Type B pancreatic cell (in vitro differentiated cells): ENCODE measurements around the gene MDM1. TPM values are rescaled to one million over a fixed set of nuclear protein-coding genes. Genes with fewer than 3 reads are reported as not detected.

ENCODE experiments used
- DNase-seq: peaks from one replicate; pipeline ENCODE4 v3.0.0; 2021; ENCODE audit warnings: mixed read lengths; ENCODE audit not compliant: unreplicated experiment; ENCODE audit errors: extremely low spot score
- H3K27ac Mint-ChIP-seq: 2 replicates; pipeline ENCODE4 v1.8.0; 2021; ENCODE audit warnings: mild to moderate bottlenecking, mixed read lengths
- H3K27me3 Mint-ChIP-seq: 2 replicates; pipeline ENCODE4 v1.8.0; 2021; ENCODE audit warnings: mixed read lengths
- H3K36me3 Mint-ChIP-seq: 2 replicates; pipeline ENCODE4 v1.8.0; 2021; ENCODE audit warnings: mixed read lengths
- H3K4me1 Mint-ChIP-seq: one replicate; pipeline ENCODE4 v1.8.0; 2021; ENCODE audit warnings: mixed read lengths; ENCODE audit not compliant: unreplicated experiment
- H3K4me3 Mint-ChIP-seq: 2 replicates; pipeline ENCODE4 v1.8.0; 2021; ENCODE audit warnings: mild to moderate bottlenecking, mixed read lengths
- H3K9me3 Mint-ChIP-seq: 2 replicates; pipeline ENCODE4 v1.8.0; 2021; ENCODE audit warnings: mixed read lengths
- CTCF ChIP-seq: fragments of 200-600 bp; sonication (generic); conservative IDR thresholded peaks from 2 replicates; pipeline ENCODE4 v1.5.0; 2021; ENCODE audit warnings: antibody characterized with exemption, mild to moderate bottlenecking
- total RNA-seq: library from RNA; stranded (reverse); gene quantifications from 2 replicates; pipeline ENCODE4 v1.2.1, GENCODE V29; 2021; ENCODE audit warnings: low replicate concordance

The MDM1 gene
- total RNA-seq, 1 donor from 2014 or later: 24.0 TPM

GRCh38 chr12:68327896-68328295 lies 4.3 kb downstream of the MDM1 start:
- no peak for DNase-seq
- no peaks in the 10 kb centered on the region for H3K27me3 Mint-ChIP-seq
- peaks cover 25% of the 10 kb centered on the region for H3K36me3 Mint-ChIP-seq
- H3K27ac Mint-ChIP-seq: no peak overlapping the region
- peak overlapping the region; percentile 40 for H3K4me3 Mint-ChIP-seq
- no peaks in the 10 kb centered on the region for H3K9me3 Mint-ChIP-seq
- peaks cover 46% of the 10 kb centered on the region for H3K4me1 Mint-ChIP-seq
- TF ChIP-seq CTCF: no peak

- Mint-ChIP-seq H3K36me3 (peaks cover 25% of the 10 kb centered on the region), H3K4me3 (no peak overlapping the region)
Observed at GRCh38 chr12:68326716-68327115, 5.4 kb downstream of the MDM1 start.

GRCh38 chr12:68325966-68326365 lies 6.2 kb downstream of the MDM1 start:
- Mint-ChIP-seq H3K4me1 (peaks cover 34% of the 10 kb centered on the region), H3K9me3 (no peaks in the 10 kb centered on the region), H3K27ac (no peak overlapping the region), H3K36me3 (peaks cover 25% of the 10 kb centered on the region), H3K27me3 (no peaks in the 10 kb centered on the region), H3K4me3 (no peak overlapping the region)
- no peak for DNase-seq
- TF ChIP-seq CTCF: no peak

More at GRCh38 chr12:68326716-68327115, 5.4 kb downstream of the MDM1 start:
- no peak for TF ChIP-seq CTCF
- no peaks in the 10 kb centered on the region for H3K9me3 Mint-ChIP-seq
- H3K27me3 Mint-ChIP-seq: no peaks in the 10 kb centered on the region
- peaks cover 41% of the 10 kb centered on the region for H3K4me1 Mint-ChIP-seq
- DNase-seq: no peak
- no peak overlapping the region for H3K27ac Mint-ChIP-seq

- DNase-seq: no peak
- H3K36me3 Mint-ChIP-seq: peaks cover 25% of the 10 kb centered on the region
- H3K9me3 Mint-ChIP-seq: no peaks in the 10 kb centered on the region
- H3K27ac Mint-ChIP-seq: no peak overlapping the region
- H3K4me1 Mint-ChIP-seq: peaks cover 34% of the 10 kb centered on the region
- H3K27me3 Mint-ChIP-seq: no peaks in the 10 kb centered on the region
- no peak overlapping the region for H3K4me3 Mint-ChIP-seq
- TF ChIP-seq CTCF: no peak
Observed at GRCh38 chr12:68324531-68324930, 7.6 kb downstream of the MDM1 start.

GRCh38 chr12:68321140-68321539 lies 11.0 kb downstream of the MDM1 start:
- Mint-ChIP-seq H3K4me3 (no peak overlapping the region), H3K27me3 (no peaks in the 10 kb centered on the region), H3K9me3 (no peaks in the 10 kb centered on the region), H3K4me1 (peaks cover 17% of the 10 kb centered on the region), H3K27ac (no peak overlapping the region), H3K36me3 (peaks cover 11% of the 10 kb centered on the region)
- DNase-seq: no peak
- TF ChIP-seq CTCF: no peak
